SHP77 treated with DMSO at 0.1 percent for 48 hours (cell line): ENCODE measurements around the gene ITIH1.

Source experiments
- DNase-seq: peaks from one replicate; lab custom pipeline; 2025; lab: John Stamatoyannopoulos, UW

Gene ITIH1

GRCh38 chr3:52789746-52790040, 12.3 kb downstream of the ITIH1 start:
- no peak for DNase-seq

GRCh38 chr3:52790337-52790736, 12.9 kb downstream of the ITIH1 start:
- no peak for DNase-seq

- DNase-seq: no peak
Observed at GRCh38 chr3:52790741-52791140, 13.3 kb downstream of the ITIH1 start.

GRCh38 chr3:52791366-52791765, 14.0 kb downstream of the ITIH1 start:
- no peak for DNase-seq

GRCh38 chr3:52791928-52792327, 14.5 kb downstream of the ITIH1 start:
- DNase-seq: no peak

- no peak for DNase-seq
Observed at GRCh38 chr3:52792413-52792812, 15.0 kb downstream of the ITIH1 start.

- DNase-seq: no peak
Observed at GRCh38 chr3:52792961-52793695, 15.7 kb downstream of the ITIH1 start.

GRCh38 chr3:52793702-52794611, 16.6 kb downstream of the ITIH1 start:
- no peak for DNase-seq

- no peak for DNase-seq
Observed at GRCh38 chr3:52794612-52795099, 17.3 kb downstream of the ITIH1 start, which contains the start of gene ITIH3. Gene ITIH3, plus strand, starts transcription at chr3:52794796. Its CDS starts 8 bp downstream, at chr3:52794804.

- DNase-seq: no peak
Observed at GRCh38 chr3:52795298-52795900, 18.0 kb downstream of the ITIH1 start.

- DNase-seq: no peak
Observed at GRCh38 chr3:52796411-52796810, 19.0 kb downstream of the ITIH1 start.

- no peak for DNase-seq
Observed at GRCh38 chr3:52798376-52798977, 21.1 kb downstream of the ITIH1 start.

- no peak for DNase-seq
Observed at GRCh38 chr3:52798978-52799476, 21.6 kb downstream of the ITIH1 start.

- DNase-seq: no peak
Observed at GRCh38 chr3:52800079-52800478, 22.7 kb downstream of the ITIH1 start.

- no peak for DNase-seq
Observed at GRCh38 chr3:52801839-52802238, 24.4 kb downstream of the ITIH1 start.

- DNase-seq: no peak
Observed at GRCh38 chr3:52805270-52806039, 28.1 kb downstream of the ITIH1 start.

- no peak for DNase-seq
Observed at GRCh38 chr3:52809149-52809548, 31.8 kb downstream of the ITIH1 start.

GRCh38 chr3:52809662-52810377, 32.4 kb downstream of the ITIH1 start:
- peak; percentile 86 for DNase-seq

- no peak for DNase-seq
Observed at GRCh38 chr3:52810923-52811322, 33.5 kb downstream of the ITIH1 start.

- no peak for DNase-seq
Observed at GRCh38 chr3:52811452-52812011, 34.1 kb downstream of the ITIH1 start.
